Measurements from ENCODE around the gene EPS8. TPM values are rescaled to one million over a fixed set of nuclear protein-coding genes. Genes with fewer than 3 reads are reported as not detected.

EPS8 gene
- total RNA-seq, 1 experiment from 2014 or later, result 32.0 TPM

- DNase-seq (ENCODE audit: low read depth, low spot score) (peak; percentile 53), ATAC-seq (peak; percentile 95)
- Histone ChIP-seq H3K4me1 (ENCODE audit: control insufficient read depth, insufficient read depth, low read length) (no peaks in the 10 kb centered on the region), H3K27ac (ENCODE audit: low read length) (peak overlapping the region; percentile 18; the same call in 1 of the 2 replicates), H3K4me3 (ENCODE audit: low read depth in 2 of 2, low read length in 2 of 2) (peak overlapping the region; percentile 26 to 58), H3K36me3 (ENCODE audit: control insufficient read depth, insufficient read depth, low read length) (no peaks in the 10 kb centered on the region), H3K27me3 (ENCODE audit: control insufficient read depth, insufficient read depth, low read length) (no peaks in the 10 kb centered on the region), H3K9me3 (ENCODE audit: control insufficient read depth, insufficient read depth, low read depth, low read length) (no peaks in the 10 kb centered on the region)
- ChIA-PET CTCF (interaction anchor here (1.3 kb wide), 1 partner anchor 265 kb away, joined by 3 read pairs; no protein-coding TSS in a partner anchor), POLR2A (interaction anchor here (0.7 kb wide), 1 partner anchor 184 kb away, joined by 4 read pairs; no protein-coding TSS in a partner anchor)
- TF ChIP-seq CTCF (IDR thresholded peaks at IDR 0.05), result peak; percentile 87
- no peak for TF ChIP-seq TCF7L2 (IDR thresholded peaks at IDR 0.05; ENCODE audit: low read depth, low read length)
- intact Hi-C loops (cut with micrococcal nuclease; ENCODE audit: unreplicated experiment) (loop anchor here (1.0 kb wide), 1 partner anchor 266 kb away; no protein-coding TSS in a partner anchor), in situ Hi-C loops (cut with HindIII; ENCODE audit: low pct_unique_long_range_greater_than_20kb, low sequenced_read_pairs) (no loop called here)
- BruUV-seq (replicated peaks), result no TSS peak
These were observed 198.9 kb downstream of the EPS8 start for GRCh38 chr12:15590180-15590826.

- CTCF ChIA-PET, result interaction anchor here (1.3 kb wide), 1 partner anchor 266 kb away, joined by 3 read pairs; no protein-coding TSS in a partner anchor
- intact Hi-C loops (cut with micrococcal nuclease; ENCODE audit: unreplicated experiment), result loop anchor here (1.0 kb wide), 1 partner anchor 267 kb away; no protein-coding TSS in a partner anchor
- Histone ChIP-seq H3K9me3 (ENCODE audit: control insufficient read depth, insufficient read depth, low read depth, low read length) (no peaks in the 10 kb centered on the region), H3K4me3 (ENCODE audit: low read depth in 2 of 2, low read length in 2 of 2) (no peak overlapping the region; a peak in 1 of 4 replicates), H3K36me3 (ENCODE audit: control insufficient read depth, insufficient read depth, low read length) (no peaks in the 10 kb centered on the region), H3K4me1 (ENCODE audit: control insufficient read depth, insufficient read depth, low read length) (no peaks in the 10 kb centered on the region), H3K27ac (ENCODE audit: low read length) (no peak overlapping the region), H3K27me3 (ENCODE audit: control insufficient read depth, insufficient read depth, low read length) (no peaks in the 10 kb centered on the region)
- ATAC-seq, result no peak
- no TSS peak for BruUV-seq (replicated peaks)
- POLR2A ChIA-PET, result interaction anchor here (0.7 kb wide), 1 partner anchor 185 kb away, joined by 4 read pairs; no protein-coding TSS in a partner anchor
- TF ChIP-seq CTCF (IDR thresholded peaks at IDR 0.05) (no peak), SIN3A (IDR thresholded peaks at IDR 0.05; ENCODE audit: borderline replicate concordance, insufficient read depth, low read depth, low read length) (no peak), REST (IDR thresholded peaks at IDR 0.05; ENCODE audit: insufficient read depth in 1 of 2, low read depth in 2 of 2, low read length in 1 of 2) (no peak), TCF7L2 (IDR thresholded peaks at IDR 0.05; ENCODE audit: low read depth, low read length) (no peak), POLR2AphosphoS5 (IDR thresholded peaks at IDR 0.05; ENCODE audit: low read depth, low read length) (no peak)
- in situ Hi-C loops (cut with HindIII; ENCODE audit: low pct_unique_long_range_greater_than_20kb, low sequenced_read_pairs), result no loop called here
- DNase-seq (ENCODE audit: low read depth, low spot score), result no peak
These were observed 199.7 kb downstream of the EPS8 start for GRCh38 chr12:15589328-15590032.
